CD4-positive, alpha-beta T cell treated with Interleukin-6 at 100 ng/mL for 8 hours (primary cell): ENCODE measurements around the gene PTPN1.
"Not testable (repeated sequence)": the region's sequence is repeated elsewhere in the genome, so short reads cannot be mapped to it uniquely, and the experiment has no call there.

Experiments used
- DNase-seq: peaks from one replicate; pipeline ENCODE4 v3.0.0-alpha.2; 2020; ENCODE audit warnings: mixed read lengths, low spot score

The PTPN1 gene

DNA sequence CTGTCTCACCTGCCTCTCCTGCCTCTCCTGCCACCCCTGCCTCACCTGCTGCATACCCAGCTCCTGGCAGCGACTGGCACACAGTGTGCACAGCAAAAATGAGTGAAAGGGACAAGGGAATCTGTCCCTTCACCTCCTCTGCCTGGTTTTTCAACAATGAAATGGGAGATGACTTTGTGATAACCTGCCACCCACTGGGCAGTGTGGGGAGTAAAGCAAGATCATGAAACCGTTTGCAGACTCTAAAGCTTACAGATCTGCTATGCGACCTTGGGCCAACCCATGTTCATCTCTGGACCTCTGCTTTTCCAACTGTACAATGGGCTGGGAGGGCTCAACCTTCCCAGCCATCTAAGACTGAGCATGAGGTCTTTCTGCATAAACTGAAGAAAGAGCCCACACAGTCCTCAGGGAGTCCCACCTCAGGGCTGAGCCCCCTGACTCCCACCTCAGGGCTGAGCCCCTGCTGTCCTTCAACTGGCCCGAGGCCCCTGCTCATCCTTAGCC lies 100.1 kb downstream of the PTPN1 start:
- DNase-seq = no peak

DNA sequence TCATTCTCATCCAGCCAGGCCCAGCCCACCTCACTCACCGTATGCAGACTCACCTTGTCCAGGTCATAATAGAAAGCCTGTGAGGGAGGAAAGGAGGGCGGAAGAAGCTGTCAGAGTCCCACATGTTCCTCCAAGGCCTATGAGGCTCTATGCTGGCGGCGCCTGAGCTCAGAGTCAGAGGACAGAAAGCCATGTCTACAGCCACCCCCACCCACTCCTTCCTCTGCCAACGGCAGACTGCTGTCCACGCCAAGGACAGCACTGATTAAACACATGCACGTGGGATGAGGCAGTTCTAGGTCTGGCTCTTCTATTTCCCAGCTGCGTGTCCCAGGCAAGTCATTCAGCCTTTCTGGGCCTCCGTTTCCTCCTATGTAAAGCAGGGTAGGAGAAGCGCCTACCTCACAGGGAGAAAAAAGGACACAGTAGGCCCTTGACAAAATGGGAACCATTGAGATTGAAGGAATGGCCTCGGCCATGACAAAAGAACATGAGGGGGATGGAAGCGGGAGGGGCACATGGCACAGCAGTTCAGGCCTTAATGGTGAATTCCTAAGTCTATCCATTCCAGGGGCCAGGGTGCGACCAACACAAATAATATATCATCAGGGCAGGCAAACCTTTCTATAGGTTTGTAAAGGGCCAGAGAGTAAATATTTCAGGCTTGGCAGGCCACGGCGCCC lies 101.1 kb downstream of the PTPN1 start:
- no peak for DNase-seq

DNA sequence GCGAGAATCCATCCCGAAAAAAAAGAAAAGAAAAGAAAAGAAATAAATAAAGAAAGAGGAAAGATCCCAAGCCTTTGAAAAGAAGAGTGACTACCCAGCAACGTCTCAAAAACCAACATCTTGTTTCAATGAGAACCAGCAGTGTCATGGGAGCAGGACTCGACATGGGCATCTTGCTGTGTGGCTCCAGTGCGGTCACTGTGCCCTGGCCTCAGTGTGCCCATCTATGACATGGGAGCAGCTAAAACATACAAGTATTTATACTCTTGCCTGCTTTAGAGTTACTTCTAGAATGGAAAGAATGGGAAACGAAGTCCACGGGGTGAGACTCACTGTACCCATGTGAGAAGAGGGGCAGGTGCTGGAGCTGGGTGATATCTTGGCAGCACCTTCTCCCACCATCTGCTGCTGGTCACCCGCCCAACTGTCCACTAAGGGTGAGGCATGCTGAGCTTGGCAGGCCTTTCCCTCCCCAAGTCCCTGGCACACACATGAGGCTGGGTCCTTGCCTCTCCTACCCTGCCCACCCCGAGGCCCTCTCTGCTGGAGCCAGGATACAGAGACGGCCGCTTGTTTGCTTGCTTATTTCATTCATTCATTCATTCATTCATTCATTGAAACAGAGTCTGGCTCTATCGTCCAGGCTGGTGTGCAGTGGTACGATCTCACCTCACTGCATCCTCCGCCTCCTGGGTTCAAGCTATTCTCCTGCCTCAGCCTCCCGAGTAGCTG lies 103.4 kb downstream of the PTPN1 start:
- no peak for DNase-seq

DNA sequence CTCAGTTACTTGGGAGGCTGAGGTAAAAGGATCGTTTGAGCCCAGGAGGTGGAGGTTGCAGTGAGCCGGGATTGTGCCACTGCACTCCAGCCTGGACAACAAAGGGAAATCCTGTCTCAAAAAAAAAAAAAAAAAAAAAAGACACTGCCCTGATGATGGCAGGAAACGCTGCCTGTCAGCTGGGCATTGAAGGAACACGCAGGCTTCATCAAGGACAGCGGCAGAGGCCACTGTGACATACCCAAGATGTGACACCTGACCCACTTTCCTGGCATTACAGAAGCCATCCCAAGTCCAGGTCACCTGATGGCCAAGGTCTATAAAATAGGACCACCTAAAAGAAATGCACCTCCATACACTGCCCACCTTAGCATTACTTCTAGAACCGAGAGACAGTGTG lies 105.2 kb downstream of the PTPN1 start:
- DNase-seq = no peak

DNA sequence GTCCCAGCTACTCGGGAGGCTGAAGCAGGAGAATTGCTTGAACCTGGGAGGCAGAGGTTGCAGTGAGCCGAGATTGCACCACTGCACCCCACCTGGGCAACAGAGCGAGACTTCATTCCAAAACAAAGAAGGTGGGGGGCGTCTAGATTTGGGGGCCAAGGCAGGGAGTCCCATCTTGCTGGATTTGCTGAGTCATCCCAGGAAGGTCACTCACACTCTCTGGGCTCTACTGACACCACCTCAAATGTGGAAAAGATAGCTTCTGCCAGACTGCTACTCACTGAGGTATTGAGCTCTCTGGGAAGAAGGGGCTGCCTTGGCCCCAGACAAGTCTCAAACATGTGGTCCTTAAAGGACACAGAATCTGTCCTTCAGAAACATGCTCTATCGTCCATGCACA lies 106.8 kb downstream of the PTPN1 start:
- no peak for DNase-seq

DNA sequence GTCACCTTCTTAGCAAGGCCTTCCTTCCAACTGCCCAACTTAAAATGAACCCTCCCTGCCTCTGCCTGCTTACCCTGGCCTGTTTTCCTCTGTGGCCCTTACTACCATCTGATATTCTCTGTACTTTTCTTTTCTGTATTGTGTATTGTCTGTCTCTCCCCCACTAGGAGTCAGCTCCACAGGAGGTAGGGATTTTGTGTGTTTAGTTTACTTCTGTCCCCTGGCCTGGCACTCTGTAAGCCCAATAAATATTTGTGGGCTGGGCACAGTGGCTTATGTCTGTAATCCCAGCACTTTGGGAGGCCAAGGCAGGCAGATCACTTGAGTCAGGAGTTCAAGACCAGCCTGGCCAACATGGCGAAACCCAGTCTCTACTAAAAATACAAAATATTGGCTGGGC lies 108.4 kb downstream of the PTPN1 start:
- DNase-seq = no peak

DNA sequence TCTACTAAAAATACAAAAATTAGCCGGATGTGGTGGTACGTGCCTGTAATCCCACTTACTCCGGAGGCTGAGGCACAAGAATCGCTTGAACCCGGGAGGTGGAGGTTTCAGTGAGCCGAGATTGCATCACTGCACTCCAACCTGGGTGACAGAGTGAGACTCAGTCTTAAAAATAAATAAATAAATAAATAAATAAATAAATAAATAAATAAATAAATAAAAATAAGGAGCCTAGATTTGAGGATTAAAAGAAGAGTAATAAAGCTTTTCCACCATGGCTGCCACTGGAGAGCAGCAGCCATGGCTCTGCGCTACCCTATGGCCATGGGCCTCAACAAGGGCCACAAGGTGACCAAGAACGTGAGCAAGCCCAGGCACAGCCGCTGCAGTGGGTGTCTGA lies 110.3 kb downstream of the PTPN1 start:
- DNase-seq = not testable (repeated sequence)

DNA sequence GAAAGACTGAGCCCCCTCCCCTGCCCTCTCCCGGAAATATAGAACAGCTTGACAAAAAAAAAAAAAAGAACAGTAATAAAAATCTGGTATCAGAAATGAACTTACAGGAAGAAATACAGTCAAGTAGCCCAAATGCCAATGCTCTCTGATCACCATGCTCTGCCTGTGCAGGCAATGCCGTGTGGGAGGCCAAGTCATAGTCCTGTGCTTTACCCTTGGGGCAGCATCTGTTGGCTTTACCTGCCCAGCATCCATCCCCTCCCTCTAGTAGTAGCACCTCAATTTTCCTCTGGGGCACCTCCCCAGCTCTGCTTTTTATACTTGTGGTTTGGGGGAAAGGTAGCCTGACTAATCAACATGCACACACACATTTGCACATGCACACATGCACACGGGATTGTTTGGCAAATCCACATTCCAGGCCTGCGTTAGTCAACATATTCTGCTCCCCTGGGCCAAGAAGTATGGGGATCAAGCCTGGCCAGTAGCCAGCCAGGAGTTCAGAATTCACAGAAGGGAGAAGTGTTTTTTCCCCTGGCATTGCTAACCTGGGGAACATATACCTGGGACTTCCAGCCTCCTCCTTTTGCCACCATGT lies 111.0 kb downstream of the PTPN1 start:
- no peak for DNase-seq

DNA sequence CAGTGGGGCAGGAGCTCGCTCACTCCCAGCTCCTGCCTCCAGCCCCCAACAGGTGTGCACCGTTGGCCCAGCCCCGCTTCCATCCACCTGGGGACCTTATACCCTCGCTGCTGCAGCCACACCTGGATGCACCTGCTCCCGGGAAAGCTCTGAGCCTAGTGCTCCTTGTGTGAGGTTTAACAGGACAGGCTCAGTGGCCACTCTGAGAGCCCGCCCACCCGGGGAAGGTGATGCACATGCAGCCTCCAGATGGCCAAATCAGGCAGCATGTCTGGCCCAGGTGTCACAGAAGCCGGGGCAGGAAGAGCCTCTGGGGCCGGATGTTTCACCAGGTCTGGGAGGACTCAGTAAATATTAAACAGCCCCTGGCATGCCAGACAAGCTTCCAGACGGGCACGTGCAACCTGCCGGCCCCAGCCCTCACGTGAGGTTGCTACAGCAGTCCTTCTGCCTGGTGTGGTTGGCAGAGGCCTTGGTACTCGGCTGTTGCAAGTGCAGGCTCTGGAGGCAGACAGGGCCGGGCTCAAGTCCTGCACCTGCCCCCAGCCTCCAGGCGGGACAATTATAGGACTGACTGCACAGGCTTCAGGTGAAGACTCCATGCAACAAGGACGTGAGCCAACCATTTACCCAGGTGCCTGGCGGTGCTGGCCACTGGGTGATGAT lies 114.3 kb downstream of the PTPN1 start:
- DNase-seq = no peak

DNA sequence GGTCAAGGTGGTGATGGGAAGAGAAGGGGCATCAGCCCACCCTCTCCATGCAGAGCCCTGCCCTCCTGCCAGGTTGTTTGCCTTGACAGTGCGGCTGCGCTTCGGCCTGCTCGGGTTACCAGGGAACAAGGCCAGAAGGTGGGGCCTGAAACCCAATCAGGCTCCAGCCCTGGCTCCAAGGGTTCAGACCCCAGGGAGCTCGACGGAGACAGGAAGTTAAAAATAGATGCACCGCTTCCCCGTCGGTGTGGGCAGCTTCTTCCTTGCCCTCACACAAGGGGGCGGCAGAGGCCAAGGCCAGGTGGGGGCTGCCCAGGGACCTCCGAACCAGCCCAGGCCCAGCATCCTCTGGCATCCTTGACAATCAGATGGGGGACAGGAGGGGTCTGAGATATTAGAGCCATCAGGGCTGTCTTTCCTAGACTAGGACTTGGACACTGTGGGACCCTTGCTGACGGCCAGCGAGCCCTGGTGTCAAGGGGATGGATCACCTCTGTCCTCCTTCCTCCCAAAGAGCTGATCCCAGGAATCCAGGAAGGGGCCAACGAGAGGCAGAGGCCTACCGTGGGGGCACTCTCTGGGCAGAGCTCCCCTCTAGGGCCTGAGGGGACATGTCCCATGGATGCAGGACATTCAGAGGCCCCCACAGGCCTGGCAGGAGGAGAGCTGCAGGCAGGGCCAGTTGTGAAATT lies 115.9 kb downstream of the PTPN1 start:
- no peak for DNase-seq

DNA sequence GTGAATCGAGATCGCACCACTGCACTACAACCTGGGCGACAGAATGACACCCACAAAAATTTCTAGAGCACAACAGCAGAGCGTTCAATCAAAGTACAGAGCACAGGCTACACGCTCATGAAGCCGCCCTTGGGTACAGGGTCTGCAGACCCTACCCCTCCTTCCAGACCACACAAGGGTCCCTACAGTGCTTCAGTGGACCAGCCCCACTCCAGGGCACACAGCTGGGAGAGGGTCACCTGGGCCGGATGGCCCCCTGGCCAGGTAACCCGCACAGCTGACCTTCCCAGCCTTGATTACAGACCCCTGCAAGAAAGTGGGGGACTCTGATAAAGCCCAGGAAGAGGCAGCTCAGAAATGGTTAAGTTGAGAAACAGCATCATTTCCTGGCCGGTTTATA lies 117.6 kb downstream of the PTPN1 start:
- no peak for DNase-seq

DNA sequence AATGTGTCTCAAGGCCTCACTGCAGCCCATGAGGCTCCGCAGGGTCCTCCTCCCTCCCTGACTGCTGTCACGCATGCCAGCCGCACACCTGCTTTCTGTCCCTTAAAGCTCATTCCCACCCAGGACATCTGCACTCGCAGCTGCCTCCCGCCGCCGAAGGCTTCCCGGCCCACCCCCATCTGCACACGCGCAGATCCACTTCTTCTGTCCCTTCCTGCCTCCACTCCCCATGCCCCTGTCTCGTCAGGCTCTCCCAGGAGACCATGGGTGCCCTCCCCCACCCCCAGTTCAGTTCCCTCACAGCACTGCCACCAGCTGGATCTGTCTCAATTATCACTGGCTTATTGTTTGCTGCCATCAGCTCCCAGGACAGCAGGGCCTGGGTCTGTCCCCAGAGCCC lies 118.1 kb downstream of the PTPN1 start:
- DNase-seq = no peak

DNA sequence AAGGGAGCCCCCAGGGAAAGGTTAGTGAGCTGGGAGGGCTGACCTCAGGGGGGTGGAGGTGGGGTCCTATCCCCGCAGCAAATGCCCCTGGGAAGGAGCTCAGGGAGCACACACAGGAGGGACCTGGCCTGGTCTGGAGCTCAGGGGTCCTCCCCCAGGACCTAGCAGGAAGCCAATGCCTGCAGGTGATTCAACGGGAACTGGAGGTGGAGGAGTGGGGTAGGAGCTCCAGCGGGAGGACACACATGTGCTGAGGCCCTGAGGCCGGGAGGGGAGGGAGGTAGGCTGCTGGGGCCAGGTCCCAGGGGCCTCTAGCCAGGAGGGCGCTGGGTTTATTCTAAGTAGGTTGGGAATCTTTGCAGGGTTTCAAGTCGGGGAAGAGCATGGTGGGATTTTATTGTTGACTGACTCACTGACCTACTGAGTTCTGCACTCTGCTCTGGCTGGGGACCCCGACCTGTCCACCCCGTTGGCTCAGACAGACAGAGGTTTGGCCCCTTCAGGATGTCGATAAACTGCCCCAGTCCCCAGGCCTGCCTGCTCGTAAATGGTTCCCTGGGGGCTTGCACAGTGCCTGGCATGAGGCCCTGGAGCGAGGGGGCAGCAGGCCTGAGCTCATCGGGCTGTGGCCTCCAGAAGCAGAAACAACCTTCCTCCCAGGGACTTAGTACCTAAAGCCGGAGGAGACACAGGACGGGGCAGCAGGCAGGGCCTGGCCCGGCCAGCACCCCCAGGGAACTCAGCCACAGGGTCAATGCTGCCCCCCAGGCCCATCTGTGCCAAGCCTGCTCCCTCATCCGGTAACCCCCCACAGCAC lies 118.9 kb downstream of the PTPN1 start:
- DNase-seq = no peak

DNA sequence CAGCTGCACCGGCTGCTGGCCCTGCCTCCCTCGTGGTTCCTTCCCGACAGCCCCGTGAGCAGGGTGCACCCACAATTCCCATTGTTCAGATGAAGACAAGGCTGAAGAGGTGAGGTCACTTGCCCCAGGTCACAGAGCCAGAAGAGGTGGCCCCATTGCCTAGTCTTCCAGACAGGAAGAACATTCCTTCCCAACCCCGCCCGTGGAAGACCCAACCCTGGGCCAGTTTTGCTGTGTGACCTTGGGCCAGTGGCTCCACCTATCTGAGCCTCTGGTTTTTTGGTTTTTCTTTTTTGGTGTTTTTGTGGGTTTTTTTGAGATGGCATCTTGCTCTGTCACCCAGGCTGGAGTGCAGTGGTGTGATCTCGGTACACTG lies 119.5 kb downstream of the PTPN1 start:
- no peak for DNase-seq

DNA sequence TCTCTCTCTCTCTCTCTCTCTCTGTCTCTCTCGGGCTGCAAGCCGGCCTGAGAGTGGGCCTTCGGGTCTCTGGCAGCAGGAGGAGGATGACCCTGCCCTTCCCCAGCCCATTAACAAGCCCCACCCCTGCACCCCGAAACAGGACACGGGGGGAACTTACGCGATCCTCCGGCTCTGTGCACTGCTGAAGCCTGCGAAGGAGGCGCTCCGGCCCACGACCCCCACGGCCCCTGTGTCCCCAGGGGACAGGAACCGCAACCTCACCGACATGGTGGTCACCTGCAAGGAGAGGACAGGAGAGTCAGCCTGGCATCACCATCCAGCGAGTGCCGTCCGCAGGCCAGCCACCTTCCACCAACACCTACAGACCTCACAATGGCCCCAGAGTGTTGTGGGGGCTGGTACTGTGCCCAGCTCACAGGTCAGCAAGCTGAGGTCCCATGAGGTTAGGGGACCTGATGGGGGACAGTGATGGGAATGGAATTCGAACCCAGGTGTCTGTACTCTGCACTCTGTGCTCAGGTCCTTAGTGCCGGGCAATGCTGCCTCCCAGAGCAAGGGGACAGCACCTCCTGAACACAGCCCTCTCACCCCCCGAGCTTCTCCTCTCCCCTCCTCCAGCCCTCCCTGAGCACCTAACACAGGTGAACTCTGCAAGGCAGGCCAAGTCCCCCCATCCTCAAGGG lies 120.5 kb downstream of the PTPN1 start:
- DNase-seq = no peak

DNA sequence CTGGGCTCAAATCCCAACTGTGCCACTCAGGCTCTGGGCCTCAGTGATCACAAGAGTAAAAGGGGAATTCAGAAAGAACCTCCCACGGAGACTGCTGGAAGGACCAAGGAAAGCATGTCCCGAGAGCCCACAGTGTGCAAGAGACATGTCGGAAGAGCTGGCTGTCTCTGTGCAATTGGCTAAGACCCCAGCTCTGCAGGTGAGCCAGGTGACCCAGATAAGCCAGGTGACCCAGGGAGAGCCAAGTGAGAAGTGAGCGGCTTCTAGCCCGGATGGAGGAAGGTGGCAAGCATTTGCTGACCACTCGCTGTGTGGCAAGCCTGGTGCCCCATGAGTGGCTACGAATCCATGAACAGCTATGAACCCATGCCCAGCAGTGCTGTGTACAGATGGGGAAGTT lies 122.1 kb downstream of the PTPN1 start:
- no peak for DNase-seq

DNA sequence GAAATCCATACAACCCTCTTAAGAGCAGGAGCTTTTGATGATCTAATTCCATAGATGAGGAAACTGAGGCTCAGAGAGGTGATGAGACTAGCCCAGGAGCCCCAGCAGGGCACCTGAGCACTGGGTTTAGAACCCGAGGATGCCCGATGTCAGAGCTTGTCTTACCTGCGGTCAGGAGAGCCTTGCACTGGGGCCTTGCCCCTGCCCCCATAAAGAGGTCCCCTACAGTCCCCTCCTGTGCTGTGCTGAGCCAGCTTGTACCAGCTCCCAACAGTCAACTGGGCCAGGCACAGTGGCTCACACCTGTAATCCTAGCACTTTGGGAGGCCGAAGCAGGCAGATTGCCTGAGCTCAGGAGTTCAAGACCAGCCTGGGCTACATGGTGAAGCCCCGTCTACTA lies 122.5 kb downstream of the PTPN1 start:
- no peak for DNase-seq

DNA sequence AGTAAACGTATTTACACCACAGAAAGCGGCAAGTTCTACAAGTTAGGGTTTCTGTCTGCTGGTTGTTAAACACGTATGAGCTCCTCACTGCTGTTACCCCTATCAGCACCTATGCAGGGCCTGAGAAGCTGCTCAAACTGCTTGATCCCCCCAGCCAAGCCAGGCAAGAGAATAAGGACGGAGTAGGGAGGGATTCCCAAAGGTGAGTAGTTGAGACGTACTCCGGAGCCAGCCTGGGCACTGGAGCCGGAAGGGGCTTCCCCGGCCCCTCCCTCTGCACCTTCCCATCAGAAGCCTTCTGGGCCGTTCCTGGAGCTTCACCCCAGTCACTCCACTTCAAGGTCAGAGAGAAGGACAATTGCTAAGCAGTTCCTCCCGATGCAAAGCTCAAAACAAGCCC lies 123.2 kb downstream of the PTPN1 start:
- DNase-seq = no peak

DNA sequence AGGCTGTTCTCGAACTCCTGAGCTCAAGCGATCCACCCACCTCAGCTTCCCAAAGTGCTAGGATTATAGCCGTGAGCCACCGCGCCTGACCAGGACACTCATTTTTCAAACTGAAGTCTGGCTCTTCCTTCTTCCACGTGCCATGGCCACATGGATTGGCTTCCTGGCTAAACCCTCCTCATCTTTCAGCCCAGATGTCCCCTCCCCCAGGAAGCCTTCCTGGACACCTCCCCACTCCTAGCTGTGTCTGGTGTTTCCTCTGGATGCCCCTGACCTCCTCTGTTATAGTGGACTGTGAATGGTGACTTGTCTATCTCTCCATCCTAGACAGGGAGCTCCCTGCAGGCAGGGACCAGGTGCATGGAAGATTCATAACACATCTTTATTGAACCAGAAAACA lies 124.0 kb downstream of the PTPN1 start:
- no peak for DNase-seq
